Measurements from ENCODE around the gene BLMH.

GRCh38 chr17:30254150-30254549 lies 37.6 kb downstream of the BLMH start:
- TF ChIP-seq, protein P1, sequence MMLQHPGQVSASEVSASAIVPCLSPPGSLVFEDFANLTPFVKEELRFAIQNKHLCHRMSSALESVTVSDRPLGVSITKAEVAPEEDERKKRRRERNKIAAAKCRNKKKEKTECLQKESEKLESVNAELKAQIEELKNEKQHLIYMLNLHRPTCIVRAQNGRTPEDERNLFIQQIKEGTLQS (IDR thresholded peaks at IDR 0.05; ENCODE audit: borderline replicate concordance, extremely low read depth, low read depth, low read length), result no peak
- TF ChIP-seq ZSCAN29 (IDR thresholded peaks at IDR 0.05) (no peak), TAF1 (IDR thresholded peaks at IDR 0.05; ENCODE audit: borderline replicate concordance, low read depth, low read length) (no peak), POLR2A (IDR thresholded peaks at IDR 0.05; ENCODE audit: low read depth, low read length) (no peak), SUZ12 (IDR thresholded peaks at IDR 0.05; ENCODE audit: unreplicated experiment) (no peak), MYC (IDR thresholded peaks at IDR 0.05; ENCODE audit: insufficient read depth, insufficient read length, insufficient replicate concordance, low read length, severe bottlenecking) (no peak), NR2F1 (conservative IDR thresholded peaks at IDR 0.05) (no peak), CHD2 (IDR thresholded peaks at IDR 0.05; ENCODE audit: borderline replicate concordance, low read depth, low read length) (no peak), ESRRA (IDR thresholded peaks at IDR 0.05; ENCODE audit: low read length) (no peak), RELA (IDR thresholded peaks at IDR 0.05; ENCODE audit: borderline replicate concordance, partially characterized antibody) (no peak), USF2 (IDR thresholded peaks at IDR 0.05; ENCODE audit: borderline replicate concordance, low read depth, low read length) (no peak)
- TF ChIP-seq, protein P2, sequence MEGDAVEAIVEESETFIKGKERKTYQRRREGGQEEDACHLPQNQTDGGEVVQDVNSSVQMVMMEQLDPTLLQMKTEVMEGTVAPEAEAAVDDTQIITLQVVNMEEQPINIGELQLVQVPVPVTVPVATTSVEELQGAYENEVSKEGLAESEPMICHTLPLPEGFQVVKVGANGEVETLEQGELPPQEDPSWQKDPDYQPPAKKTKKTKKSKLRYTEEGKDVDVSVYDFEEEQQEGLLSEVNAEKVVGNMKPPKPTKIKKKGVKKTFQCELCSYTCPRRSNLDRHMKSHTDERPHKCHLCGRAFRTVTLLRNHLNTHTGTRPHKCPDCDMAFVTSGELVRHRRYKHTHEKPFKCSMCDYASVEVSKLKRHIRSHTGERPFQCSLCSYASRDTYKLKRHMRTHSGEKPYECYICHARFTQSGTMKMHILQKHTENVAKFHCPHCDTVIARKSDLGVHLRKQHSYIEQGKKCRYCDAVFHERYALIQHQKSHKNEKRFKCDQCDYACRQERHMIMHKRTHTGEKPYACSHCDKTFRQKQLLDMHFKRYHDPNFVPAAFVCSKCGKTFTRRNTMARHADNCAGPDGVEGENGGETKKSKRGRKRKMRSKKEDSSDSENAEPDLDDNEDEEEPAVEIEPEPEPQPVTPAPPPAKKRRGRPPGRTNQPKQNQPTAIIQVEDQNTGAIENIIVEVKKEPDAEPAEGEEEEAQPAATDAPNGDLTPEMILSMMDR (IDR thresholded peaks at IDR 0.05 in 2 of 3, conservative IDR thresholded peaks at IDR 0.05 in 1 of 3; ENCODE audit: control insufficient read depth in 2 of 3, extremely low read depth in 1 of 3, insufficient read depth in 1 of 3, low read depth in 3 of 3, low read length in 3 of 3), result no peak
- TF ChIP-seq, protein P3, sequence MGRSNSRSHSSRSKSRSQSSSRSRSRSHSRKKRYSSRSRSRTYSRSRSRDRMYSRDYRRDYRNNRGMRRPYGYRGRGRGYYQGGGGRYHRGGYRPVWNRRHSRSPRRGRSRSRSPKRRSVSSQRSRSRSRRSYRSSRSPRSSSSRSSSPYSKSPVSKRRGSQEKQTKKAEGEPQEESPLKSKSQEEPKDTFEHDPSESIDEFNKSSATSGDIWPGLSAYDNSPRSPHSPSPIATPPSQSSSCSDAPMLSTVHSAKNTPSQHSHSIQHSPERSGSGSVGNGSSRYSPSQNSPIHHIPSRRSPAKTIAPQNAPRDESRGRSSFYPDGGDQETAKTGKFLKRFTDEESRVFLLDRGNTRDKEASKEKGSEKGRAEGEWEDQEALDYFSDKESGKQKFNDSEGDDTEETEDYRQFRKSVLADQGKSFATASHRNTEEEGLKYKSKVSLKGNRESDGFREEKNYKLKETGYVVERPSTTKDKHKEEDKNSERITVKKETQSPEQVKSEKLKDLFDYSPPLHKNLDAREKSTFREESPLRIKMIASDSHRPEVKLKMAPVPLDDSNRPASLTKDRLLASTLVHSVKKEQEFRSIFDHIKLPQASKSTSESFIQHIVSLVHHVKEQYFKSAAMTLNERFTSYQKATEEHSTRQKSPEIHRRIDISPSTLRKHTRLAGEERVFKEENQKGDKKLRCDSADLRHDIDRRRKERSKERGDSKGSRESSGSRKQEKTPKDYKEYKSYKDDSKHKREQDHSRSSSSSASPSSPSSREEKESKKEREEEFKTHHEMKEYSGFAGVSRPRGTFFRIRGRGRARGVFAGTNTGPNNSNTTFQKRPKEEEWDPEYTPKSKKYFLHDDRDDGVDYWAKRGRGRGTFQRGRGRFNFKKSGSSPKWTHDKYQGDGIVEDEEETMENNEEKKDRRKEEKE (IDR thresholded peaks at IDR 0.05), result no peak

Data from GM12878 (cell line).